Esophagus muscularis mucosa (tissue), 4 donors: ENCODE measurements around the gene NACC1. TPM values are rescaled to one million over a fixed set of nuclear protein-coding genes. Genes with fewer than 3 reads are reported as not detected.

ENCODE experiments used
- DNase-seq: peaks from one replicate; pipeline ENCODE4 v3.0.0-alpha.2; 2017; ENCODE audit errors: extremely low spot score
- H3K27ac ChIP-seq, 4 donors: fragments of 200-600 bp; sonication (generic); replicated peaks in 1 of 4; 1 replicate in 3 of 4; 2 replicates in 1 of 4; pipeline ENCODE4 v1.5.1; 2016 to 2019; ENCODE audit warnings: mild to moderate bottlenecking in 1 of 4
- H3K27me3 ChIP-seq, 4 donors: fragments of 200-600 bp; sonication (generic); one replicate each; pipeline versions ENCODE4 v1.5.1 to v1.6.0; 2016 to 2019
- H3K36me3 ChIP-seq, 4 donors: fragments of 200-600 bp; sonication (generic); one replicate each; pipeline ENCODE4 v1.5.1; 2016 to 2019
- H3K4me1 ChIP-seq, 4 donors: fragments of 200-600 bp; sonication (generic); one replicate each; pipeline ENCODE4 v1.5.1; 2016 to 2019
- H3K4me3 ChIP-seq, 4 donors: fragments of 200-600 bp; sonication (generic); 1 replicate in 2 of 4; 2 replicates in 2 of 4; pipeline ENCODE4 v1.5.1; 2016 to 2019; ENCODE audit warnings: mild to moderate bottlenecking in 4 of 4, moderate library complexity in 1 of 4
- H3K9me3 ChIP-seq, 4 donors: fragments of 200-600 bp; sonication (generic); 1 replicate in 3 of 4; 2 replicates in 1 of 4; pipeline ENCODE4 v1.5.1; 2016 to 2019
- EP300 ChIP-seq: sonication (generic); formaldehyde crosslinking; IDR thresholded peaks from one replicate; pipeline ENCODE4 v1.6.1; 2017; ENCODE audit warnings: antibody characterized with exemption
- POLR2A ChIP-seq: fragments of 450-650 bp; IDR thresholded peaks from one replicate; pipeline ENCODE4 v1.6.1; 2017; ENCODE audit warnings: antibody characterized with exemption, moderate library complexity, mild to moderate bottlenecking, low read depth
- POLR2AphosphoS5 ChIP-seq, 2 donors: sonication (generic); formaldehyde crosslinking; IDR thresholded peaks; one replicate each; pipeline ENCODE4 v1.6.1; 2017; ENCODE audit warnings: antibody characterized with exemption in 2 of 2
- WGBS: methylation state at CpG from one replicate; pipeline ENCODE4 v1.1.5; 2018; 5-methylcytosine and 5-hydroxymethylcytosine counted together
- intact Hi-C: fragments of 100-400 bp; cut with DNase I; formaldehyde crosslinking; loops from one replicate; pipeline ENCODE4 v1.15.1; 2023
- total RNA-seq, 4 donors: library from RNA; depleted of rRNA; stranded (reverse); fragments of >200 nt; gene quantifications; one replicate each; pipeline versions ENCODE4 v1.1.0 to v1.2.1, GENCODE V29; 2016
- TF ChIP-seq, protein P1 (sequence below), 3 experiments: fragments of 200-600 bp in 2 of 3; fragments of 450-650 bp in 1 of 3; sonication (generic) in 2 of 3; IDR thresholded peaks; one replicate each; pipeline ENCODE4 v1.5.1; 2017 to 2019; ENCODE audit warnings: antibody characterized with exemption in 3 of 3, mild to moderate bottlenecking in 2 of 3, moderate library complexity in 1 of 3

NACC1 gene
- total RNA-seq, 4 donors from 2014 or later: 24.5 to 61.6 (median 29.6) TPM

DNA sequence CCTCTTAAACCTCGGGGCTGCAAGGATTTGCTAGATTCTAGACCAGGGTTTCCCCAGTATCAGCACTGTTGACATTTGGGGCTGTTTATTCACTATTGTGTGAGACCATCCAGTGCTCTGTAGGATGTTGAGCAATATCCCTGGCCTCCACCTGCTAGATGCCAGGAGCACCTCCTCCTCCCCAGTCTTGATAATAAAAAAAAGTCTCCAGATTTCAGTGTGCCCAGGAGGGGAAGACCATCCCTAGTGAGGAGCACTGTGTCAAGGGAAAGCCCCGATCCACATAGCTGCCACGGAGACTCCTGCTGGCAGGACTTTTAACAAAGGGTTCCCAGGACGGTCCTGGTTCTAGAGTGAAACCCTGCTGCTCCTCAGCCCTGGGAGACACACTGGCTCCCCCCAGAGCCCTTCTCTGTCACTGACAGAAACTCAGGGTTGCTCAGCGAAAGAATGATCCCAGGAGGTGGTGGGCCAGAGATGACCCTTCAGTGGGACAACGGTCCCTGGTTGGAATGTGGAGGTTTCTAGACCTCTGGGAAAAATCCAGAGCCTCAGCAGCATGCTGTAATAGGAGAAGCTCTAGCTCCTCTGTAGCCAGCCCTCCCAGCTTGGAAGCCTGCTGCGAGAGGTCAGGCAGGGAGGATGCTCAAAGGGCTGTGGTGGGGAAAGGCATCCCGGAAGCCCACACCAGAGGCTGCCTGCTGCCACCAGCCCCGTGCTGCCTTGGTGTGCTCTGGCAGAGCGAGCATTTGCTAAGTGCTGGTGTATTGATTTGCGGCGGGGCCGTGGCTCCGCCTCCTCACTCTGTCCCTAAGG, 35.7 kb upstream of the NACC1 start:
- peaks cover 56 to 70% (median 69%) of the 10 kb centered on the region in 4 donors for H3K4me1 ChIP-seq
- H3K27ac ChIP-seq: peak overlapping the region; percentile 60 to 69 (median 67)
- TF ChIP-seq, protein P1, sequence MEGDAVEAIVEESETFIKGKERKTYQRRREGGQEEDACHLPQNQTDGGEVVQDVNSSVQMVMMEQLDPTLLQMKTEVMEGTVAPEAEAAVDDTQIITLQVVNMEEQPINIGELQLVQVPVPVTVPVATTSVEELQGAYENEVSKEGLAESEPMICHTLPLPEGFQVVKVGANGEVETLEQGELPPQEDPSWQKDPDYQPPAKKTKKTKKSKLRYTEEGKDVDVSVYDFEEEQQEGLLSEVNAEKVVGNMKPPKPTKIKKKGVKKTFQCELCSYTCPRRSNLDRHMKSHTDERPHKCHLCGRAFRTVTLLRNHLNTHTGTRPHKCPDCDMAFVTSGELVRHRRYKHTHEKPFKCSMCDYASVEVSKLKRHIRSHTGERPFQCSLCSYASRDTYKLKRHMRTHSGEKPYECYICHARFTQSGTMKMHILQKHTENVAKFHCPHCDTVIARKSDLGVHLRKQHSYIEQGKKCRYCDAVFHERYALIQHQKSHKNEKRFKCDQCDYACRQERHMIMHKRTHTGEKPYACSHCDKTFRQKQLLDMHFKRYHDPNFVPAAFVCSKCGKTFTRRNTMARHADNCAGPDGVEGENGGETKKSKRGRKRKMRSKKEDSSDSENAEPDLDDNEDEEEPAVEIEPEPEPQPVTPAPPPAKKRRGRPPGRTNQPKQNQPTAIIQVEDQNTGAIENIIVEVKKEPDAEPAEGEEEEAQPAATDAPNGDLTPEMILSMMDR (IDR thresholded peaks at IDR 0.05): peak in 2 of 3 experiments; percentile 29 to 37
- no peak for TF ChIP-seq EP300
- H3K4me3 ChIP-seq: no peak overlapping the region
- H3K36me3 ChIP-seq: peaks cover 5 to 73% (median 44%) of the 10 kb centered on the region in 4 donors
- no peak for DNase-seq
- WGBS: 48% methylated on average over 14 of the region's 14 CpGs
- no peaks in the 10 kb centered on the region for H3K9me3 ChIP-seq
- no peaks in the 10 kb centered on the region for H3K27me3 ChIP-seq
- intact Hi-C loops: no loop called here

DNA sequence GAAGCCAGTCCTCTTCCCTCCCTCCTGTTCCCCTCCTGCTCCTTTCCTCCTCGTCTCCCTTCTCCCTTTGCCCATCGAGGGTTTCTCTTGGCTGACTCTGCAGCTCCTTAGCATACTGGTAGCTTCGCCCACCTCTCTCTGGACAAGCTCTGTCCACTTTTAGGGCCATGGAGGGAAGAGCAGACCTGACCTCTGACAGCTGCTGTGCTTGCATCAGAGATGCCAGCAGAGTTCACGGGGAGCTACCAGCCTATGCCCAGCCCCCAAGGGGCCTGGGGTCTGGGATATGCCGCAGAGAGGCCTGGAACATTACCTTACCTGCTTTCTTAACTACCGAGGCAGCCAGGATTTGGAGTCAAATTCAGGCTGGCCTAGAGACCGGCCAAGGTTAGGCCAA, 35.1 kb upstream of the NACC1 start:
- TF ChIP-seq POLR2A (no peak), POLR2AphosphoS5 (IDR thresholded peaks at IDR 0.05) (no peak)
- Histone ChIP-seq H3K4me3 (no peak overlapping the region), H3K4me1 (peaks cover 50 to 64% (median 63%) of the 10 kb centered on the region in 4 donors), H3K9me3 (no peaks in the 10 kb centered on the region), H3K27me3 (no peaks in the 10 kb centered on the region), H3K36me3 (peaks cover 5 to 73% (median 43%) of the 10 kb centered on the region in 4 donors), H3K27ac (peak overlapping the region; percentile 60 to 69 (median 67))
- no peak for DNase-seq
- 68% methylated on average over 5 of the region's 7 CpGs for WGBS
- intact Hi-C loops: no loop called here

DNA sequence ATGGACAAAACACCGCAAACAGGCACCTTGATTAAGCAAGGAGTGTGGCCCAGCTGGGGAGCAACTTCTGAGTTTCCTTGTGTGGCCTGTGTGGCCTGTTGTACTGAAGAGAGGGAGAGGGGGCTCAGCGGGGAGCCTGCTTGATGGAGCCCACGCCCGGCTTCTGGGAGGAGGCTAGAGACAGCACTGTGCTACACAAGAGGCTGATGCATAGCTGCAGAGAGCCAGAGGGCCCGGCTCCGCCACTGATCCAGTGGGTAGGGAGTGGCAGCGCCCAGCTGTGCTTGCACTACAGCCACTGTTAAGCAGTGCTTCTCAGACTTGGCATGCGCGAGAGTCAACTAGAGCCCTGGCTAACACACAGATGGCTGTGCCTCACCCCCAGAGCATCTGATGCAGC, 34.4 kb upstream of the NACC1 start:
- Histone ChIP-seq H3K9me3 (no peaks in the 10 kb centered on the region), H3K27me3 (no peaks in the 10 kb centered on the region), H3K4me1 (peaks cover 44 to 58% (median 56%) of the 10 kb centered on the region in 4 donors), H3K4me3 (no peak overlapping the region), H3K36me3 (peaks cover 5 to 72% (median 43%) of the 10 kb centered on the region in 4 donors), H3K27ac (peak overlapping the region; percentile 60 to 69 (median 67))
- DNase-seq: no peak
- WGBS: 67% methylated on average over 3 of the region's 9 CpGs
- intact Hi-C loops: no loop called here
- TF ChIP-seq, protein P1 (IDR thresholded peaks at IDR 0.05): no peak
- TF ChIP-seq POLR2AphosphoS5 (IDR thresholded peaks at IDR 0.05) (no peak), POLR2A (no peak), EP300 (no peak)

DNA sequence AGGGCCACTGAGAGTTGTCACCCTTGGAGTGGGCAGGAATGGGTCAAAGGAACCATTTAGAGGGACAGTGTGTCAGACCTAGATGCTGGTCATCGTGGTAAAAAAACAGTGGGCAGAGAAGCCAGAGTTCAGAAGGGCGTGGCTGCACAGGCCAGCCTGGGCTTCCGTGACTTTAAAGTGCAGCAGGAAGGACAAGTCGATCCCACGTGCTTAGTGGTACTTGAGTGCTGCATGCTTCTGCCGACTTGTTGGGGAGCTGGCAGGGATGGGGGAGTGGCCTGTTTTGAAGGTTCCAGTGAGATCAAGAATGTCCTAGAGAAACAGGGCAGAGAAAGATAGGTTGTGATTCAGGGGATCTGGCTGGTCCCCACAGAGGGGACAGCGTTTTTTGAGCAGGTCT, 32.4 kb upstream of the NACC1 start:
- Histone ChIP-seq H3K4me1 (peaks cover 36 to 63% (median 59%) of the 10 kb centered on the region in 4 donors), H3K27me3 (no peaks in the 10 kb centered on the region), H3K27ac (peak overlapping the region; percentile 1 to 40 (median 20)), H3K4me3 (no peak overlapping the region), H3K36me3 (peaks cover 5 to 77% (median 49%) of the 10 kb centered on the region in 4 donors), H3K9me3 (no peaks in the 10 kb centered on the region)
- no peak for DNase-seq
- TF ChIP-seq, protein P1 (IDR thresholded peaks at IDR 0.05): no peak
- TF ChIP-seq POLR2AphosphoS5 (IDR thresholded peaks at IDR 0.05) (no peak), EP300 (no peak), POLR2A (no peak)
- 31% methylated on average over 7 of the region's 7 CpGs for WGBS
- intact Hi-C loops: no loop called here

DNA sequence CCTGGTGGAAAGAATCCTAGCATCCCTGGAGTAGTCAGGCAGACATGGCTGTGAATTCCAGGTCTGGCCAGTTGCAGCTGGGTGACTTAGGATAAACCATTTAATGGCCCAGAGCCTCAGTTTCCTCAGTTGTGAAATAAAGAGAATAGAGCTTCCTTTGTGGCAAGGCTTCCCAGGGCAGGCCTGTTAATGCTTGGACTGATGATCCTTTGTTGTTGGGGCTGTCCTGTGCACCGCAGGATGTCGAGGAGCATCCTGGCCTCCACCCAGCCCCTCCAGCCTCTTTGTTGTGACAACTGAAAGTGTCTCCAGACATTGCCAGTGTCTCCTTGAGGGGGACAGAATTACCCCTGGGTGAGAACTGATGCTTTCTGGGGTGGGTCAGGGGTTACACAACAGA, 31.7 kb upstream of the NACC1 start:
- Histone ChIP-seq H3K4me3 (no peak overlapping the region), H3K9me3 (no peaks in the 10 kb centered on the region), H3K27me3 (no peaks in the 10 kb centered on the region), H3K27ac (peak overlapping the region; percentile 1 to 40 (median 20)), H3K36me3 (peaks cover 5 to 72% (median 51%) of the 10 kb centered on the region in 4 donors), H3K4me1 (peaks cover 41 to 65% (median 64%) of the 10 kb centered on the region in 4 donors)
- intact Hi-C loops: no loop called here
- WGBS: 36% methylated on average over 2 of the region's 2 CpGs
- TF ChIP-seq, protein P1 (IDR thresholded peaks at IDR 0.05): no peak
- TF ChIP-seq EP300: no peak
- no peak for TF ChIP-seq POLR2A
- TF ChIP-seq POLR2AphosphoS5 (IDR thresholded peaks at IDR 0.05): no peak
- DNase-seq: no peak
